Esophagus (tissue), 2 donors: Measurements from ENCODE around the gene ABCC1. TPM values are rescaled to one million over a fixed set of nuclear protein-coding genes. Genes with fewer than 3 reads are reported as not detected.
"Not testable (repeated sequence)": the region's sequence is repeated elsewhere in the genome, so short reads cannot be mapped to it uniquely, and the experiment has no call there.

Experiments
- H3K27ac ChIP-seq, 2 donors: one replicate each; pipeline ENCODE4 v1.5.1; 2013; ENCODE audit warnings: low read depth in 2 of 2, mild to moderate bottlenecking in 2 of 2, inconsistent platforms in 1 of 2, low read length in 1 of 2, moderate library complexity in 1 of 2
- H3K27me3 ChIP-seq, 2 donors: one replicate each; pipeline ENCODE4 v1.6.1; 2013; ENCODE audit warnings: low read length in 2 of 2, control low read depth in 1 of 2, mild to moderate bottlenecking in 1 of 2; ENCODE audit not compliant: insufficient read depth in 2 of 2, control insufficient read depth in 1 of 2
- H3K36me3 ChIP-seq, 2 donors: one replicate each; pipeline ENCODE4 v1.6.1; 2013; ENCODE audit warnings: low read length in 1 of 2; ENCODE audit not compliant: control insufficient read depth in 2 of 2, insufficient read depth in 2 of 2
- H3K4me1 ChIP-seq, 2 donors: one replicate each; pipeline ENCODE4 v1.6.1; 2013; ENCODE audit warnings: low read length in 1 of 2; ENCODE audit not compliant: control insufficient read depth in 2 of 2, insufficient read depth in 2 of 2
- H3K4me3 ChIP-seq, 2 donors: one replicate each; pipeline ENCODE4 v1.5.1; 2013; ENCODE audit warnings: low read length in 2 of 2, mild to moderate bottlenecking in 2 of 2, low read depth in 1 of 2, moderate library complexity in 1 of 2
- H3K9me3 ChIP-seq, 2 donors: one replicate each; pipeline ENCODE4 v1.6.1; 2013; ENCODE audit warnings: mild to moderate bottlenecking in 2 of 2, low read depth in 1 of 2, low read length in 1 of 2, moderate library complexity in 1 of 2; ENCODE audit not compliant: control insufficient read depth in 2 of 2, insufficient read depth in 1 of 2
- WGBS, 2 donors: extraction: QIAGEN DNeasy Blood & Tissue Kit; methylation state at CpG; one replicate each; pipeline ENCODE4 v1.1.7; 2013; 5-methylcytosine and 5-hydroxymethylcytosine counted together
- polyA plus RNA-seq, 2 donors: library from polyadenylated mRNA; stranded (reverse); fragments of 200-250 nt; gene quantifications; one replicate each; pipeline ENCODE4 v1.2.3, GENCODE V29; 2013
- donor health status: healthy with polysubstance abuse.
- donor health status: Bipolar disorder and iron deficiency.

The ABCC1 gene
- polyA plus RNA-seq, 2 donors: 14.8 to 21.8 TPM

DNA sequence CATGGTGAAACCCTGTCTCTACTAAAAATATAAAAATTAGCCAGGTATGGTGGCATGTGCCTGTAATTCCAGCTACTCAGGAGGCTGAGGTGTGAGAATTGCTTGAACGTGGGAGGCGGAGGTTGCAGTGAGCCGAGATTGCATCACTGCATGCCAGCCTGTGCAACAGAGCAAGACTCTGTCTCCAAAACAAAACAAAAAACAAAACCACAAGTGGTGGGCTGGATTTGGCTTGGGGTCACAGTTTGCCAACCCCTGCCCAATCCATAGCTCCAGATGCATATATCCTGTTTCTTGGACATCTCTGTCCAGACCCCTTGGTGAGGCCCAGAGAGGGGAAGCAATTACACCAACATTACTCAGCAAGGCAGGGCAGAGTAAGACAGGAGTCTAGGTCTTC is 232.3 kb downstream of the ABCC1 start:
- H3K4me3 ChIP-seq, H3K4me1 ChIP-seq, H3K36me3 ChIP-seq, H3K27me3 ChIP-seq, H3K9me3 ChIP-seq, H3K27ac ChIP-seq: not testable (repeated sequence)
- WGBS, 2 donors: 80 to 81% methylated on average over 3 of the region's 3 CpGs

DNA sequence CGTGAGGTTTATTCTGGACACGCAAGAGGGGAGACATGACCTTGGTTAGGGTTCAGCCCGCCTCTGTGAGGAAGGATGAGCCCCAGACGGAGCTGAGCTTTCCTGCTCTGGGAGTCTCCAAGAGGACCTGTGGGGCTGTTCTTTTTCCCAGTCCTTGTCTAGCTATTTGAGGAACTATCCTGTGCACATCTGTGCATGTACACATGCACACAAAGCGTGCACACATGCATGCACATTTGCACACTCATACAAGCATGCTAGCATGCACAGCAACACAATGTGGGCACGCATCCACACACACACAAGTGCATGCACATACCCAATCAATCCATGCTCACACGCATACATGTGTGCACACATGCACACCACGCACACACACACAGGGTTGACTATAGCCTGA is 233.5 kb downstream of the ABCC1 start:
- no peaks in the 10 kb centered on the region for H3K27me3 ChIP-seq
- no peaks in the 10 kb centered on the region for H3K4me1 ChIP-seq
- no peak overlapping the region for H3K27ac ChIP-seq
- no peaks in the 10 kb centered on the region for H3K9me3 ChIP-seq
- WGBS, 2 donors: 78 to 79% methylated on average over 8 of the region's 8 CpGs
- H3K36me3 ChIP-seq: no peaks in the 10 kb centered on the region
- no peak overlapping the region for H3K4me3 ChIP-seq

DNA sequence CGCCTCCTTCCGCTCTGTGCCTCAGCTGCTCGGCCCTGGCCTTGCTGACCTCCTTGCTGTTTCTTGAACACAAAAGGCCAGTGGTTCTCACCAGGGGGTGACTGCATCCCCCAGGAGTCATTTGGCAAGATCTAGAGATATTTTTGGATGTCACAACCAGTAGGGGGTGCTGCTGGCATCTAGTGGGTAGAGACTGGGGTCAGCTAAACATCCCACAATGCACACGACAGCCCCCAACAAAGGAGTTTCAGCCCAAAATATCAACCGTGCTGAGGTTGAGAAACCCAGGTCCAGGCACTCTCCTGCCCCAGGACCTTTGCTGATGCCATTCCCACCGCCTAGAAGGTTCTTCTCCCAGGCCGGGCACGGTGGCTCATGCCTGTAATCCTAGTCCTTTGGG is 234.1 kb downstream of the ABCC1 start:
- no peaks in the 10 kb centered on the region for H3K4me1 ChIP-seq

DNA sequence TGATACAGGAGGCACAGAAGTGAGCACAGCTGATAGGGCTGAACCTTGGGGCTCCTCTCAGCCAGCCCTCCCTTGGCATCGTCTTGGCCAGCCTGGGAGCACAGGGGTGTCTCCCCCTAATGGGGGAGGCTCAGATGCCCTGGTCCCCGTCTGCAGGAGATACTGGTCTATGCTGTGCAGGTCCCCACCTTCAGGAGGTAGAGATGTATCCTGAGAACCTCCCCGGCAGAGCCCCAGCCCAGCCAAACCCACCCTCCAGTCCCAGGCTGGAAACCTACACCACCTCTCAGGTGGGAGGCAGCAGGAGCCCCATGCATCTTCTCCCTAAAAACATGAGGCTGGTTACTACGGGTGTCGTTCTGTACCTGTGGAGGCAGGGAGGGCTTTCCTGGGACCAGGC is 235.2 kb downstream of the ABCC1 start:
- H3K9me3 ChIP-seq: no peaks in the 10 kb centered on the region
- 76 to 86% methylated on average over 5 of the region's 5 CpGs for WGBS, 2 donors
- no peaks in the 10 kb centered on the region for H3K36me3 ChIP-seq
- no peak overlapping the region for H3K4me3 ChIP-seq
- no peaks in the 10 kb centered on the region for H3K27me3 ChIP-seq
- H3K27ac ChIP-seq: no peak overlapping the region
- H3K4me1 ChIP-seq: no peaks in the 10 kb centered on the region

More for the DNA sequence above, 234.1 kb downstream of the ABCC1 start:
- no peaks in the 10 kb centered on the region for H3K36me3 ChIP-seq
- WGBS, 2 donors: 79 to 88% methylated on average over 8 of the region's 8 CpGs
- H3K27me3 ChIP-seq: no peaks in the 10 kb centered on the region
- no peak overlapping the region for H3K4me3 ChIP-seq
- H3K27ac ChIP-seq: no peak overlapping the region
- no peaks in the 10 kb centered on the region for H3K9me3 ChIP-seq

DNA sequence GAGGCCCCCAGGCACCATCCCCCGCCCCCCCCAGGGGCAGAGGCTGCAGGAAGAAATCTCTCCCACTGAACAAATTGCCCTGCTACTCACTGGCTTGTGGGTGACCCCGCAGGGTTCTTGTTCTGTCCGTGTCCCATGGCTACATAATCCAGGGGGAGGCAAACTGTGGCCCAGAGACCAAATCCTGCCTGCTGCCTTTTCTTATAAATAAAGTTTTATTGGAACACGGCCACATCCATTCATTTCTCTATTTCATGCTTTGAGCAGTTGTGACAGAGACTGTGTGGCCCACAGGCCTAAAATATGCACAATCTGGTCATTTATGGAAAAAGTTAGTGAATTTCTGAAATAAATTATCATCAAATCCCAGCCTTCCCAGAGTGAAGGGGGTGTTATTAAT is 235.7 kb downstream of the ABCC1 start:
- WGBS, 2 donors: 77% methylated on average over 4 of the region's 4 CpGs

DNA sequence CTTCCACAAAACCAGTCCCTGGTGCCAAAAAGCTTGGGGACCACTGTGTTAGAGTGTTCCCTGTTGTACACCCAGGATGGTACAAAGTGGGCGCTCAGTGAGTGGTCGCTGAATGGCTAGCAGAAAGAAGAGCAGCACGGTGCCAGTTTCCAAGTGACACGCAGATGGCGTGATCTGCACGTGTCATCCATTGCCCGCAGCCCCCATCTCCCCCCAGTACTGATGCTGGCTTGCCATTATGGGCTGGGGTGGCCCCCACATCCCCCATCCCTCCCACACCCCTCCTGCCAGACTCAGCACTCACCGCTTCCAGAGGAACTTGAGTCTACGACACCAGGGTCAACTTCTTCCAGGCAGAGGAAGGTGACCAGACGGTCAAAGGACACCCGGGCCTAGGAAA is 237.4 kb downstream of the ABCC1 start:
- 93 to 95% methylated on average over 11 of the region's 11 CpGs for WGBS, 2 donors
- Histone ChIP-seq H3K36me3 (no peaks in the 10 kb centered on the region), H3K4me1 (no peaks in the 10 kb centered on the region), H3K27me3 (no peaks in the 10 kb centered on the region), H3K9me3 (no peaks in the 10 kb centered on the region), H3K4me3 (no peak overlapping the region), H3K27ac (no peak overlapping the region)

More for the DNA sequence above, 235.7 kb downstream of the ABCC1 start:
- H3K27ac ChIP-seq: no peak overlapping the region
- no peaks in the 10 kb centered on the region for H3K27me3 ChIP-seq
- no peaks in the 10 kb centered on the region for H3K36me3 ChIP-seq
- no peak overlapping the region for H3K4me3 ChIP-seq
- H3K9me3 ChIP-seq: no peaks in the 10 kb centered on the region
- H3K4me1 ChIP-seq: no peaks in the 10 kb centered on the region

DNA sequence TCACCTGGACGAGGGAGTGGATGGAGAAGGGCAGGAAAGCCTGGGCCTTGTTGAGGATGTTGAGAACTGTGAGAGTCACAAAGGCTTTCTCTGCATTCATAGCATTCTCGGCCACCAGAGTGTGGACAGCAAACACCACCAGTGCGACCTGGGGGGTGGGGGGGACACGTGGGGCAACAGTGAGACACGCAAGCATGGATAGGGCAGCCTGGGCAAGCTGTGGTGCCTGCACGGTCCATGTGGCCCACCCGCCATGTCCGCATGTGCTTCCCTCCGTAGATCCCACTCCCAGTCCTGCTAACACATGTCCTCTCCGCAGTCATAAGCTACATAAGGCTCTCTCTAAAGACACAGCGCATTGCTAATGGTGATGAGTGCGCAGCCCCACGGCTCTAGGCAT is 239.4 kb downstream of the ABCC1 start:
- Histone ChIP-seq H3K4me1 (no peaks in the 10 kb centered on the region), H3K27me3 (no peaks in the 10 kb centered on the region), H3K4me3 (no peak overlapping the region), H3K9me3 (no peaks in the 10 kb centered on the region), H3K36me3 (no peaks in the 10 kb centered on the region), H3K27ac (no peak overlapping the region)
- WGBS, 2 donors: 84 to 85% methylated on average over 13 of the region's 13 CpGs

DNA sequence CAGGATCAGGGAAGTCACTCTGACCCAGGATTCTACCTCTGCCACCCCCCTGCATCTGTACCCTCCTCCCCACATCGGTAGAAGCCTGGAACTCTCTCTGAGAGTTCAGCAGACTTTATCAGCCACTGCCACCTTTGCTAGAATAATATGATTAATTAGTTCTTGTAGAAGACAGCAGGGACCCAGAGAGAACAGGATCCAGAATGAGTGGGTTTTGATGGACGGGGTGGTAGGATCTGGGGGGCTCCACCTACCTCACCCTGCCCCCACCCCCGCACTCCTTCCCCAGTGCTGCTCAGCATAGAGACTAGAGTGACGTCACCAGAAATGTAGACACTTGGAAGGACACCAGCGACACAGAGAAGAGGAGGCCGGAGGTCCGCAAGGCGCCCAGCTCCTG is 240.4 kb downstream of the ABCC1 start:
- Histone ChIP-seq H3K27me3 (no peaks in the 10 kb centered on the region), H3K4me1 (no peaks in the 10 kb centered on the region), H3K9me3 (no peaks in the 10 kb centered on the region), H3K36me3 (no peaks in the 10 kb centered on the region), H3K4me3 (no peak overlapping the region), H3K27ac (no peak overlapping the region)
- 74 to 80% methylated on average over 6 to 8 of the region's 8 CpGs for WGBS, 2 donors

DNA sequence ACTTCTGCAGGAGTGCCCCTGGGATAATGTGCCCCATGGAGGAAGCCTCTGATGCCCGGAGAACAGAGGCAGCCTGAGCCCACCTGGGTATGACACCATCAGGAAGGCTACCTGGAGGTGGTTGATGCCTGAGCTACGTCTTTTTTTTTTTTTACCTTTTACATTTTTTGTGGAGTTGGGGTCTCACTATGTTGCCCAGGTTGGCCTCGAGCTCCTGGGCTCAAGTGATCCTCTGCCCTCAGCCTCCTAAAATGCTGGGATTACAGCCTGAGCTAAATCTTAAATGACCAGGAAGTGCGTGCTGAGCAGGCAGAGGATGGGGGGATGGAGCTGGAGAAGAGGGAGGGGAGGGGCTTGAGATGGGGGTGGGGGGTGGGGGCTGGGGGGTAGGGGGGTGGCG is 241.1 kb downstream of the ABCC1 start:
- H3K4me3 ChIP-seq: no peak overlapping the region
- no peaks in the 10 kb centered on the region for H3K4me1 ChIP-seq
- no peak overlapping the region for H3K27ac ChIP-seq
- H3K36me3 ChIP-seq: no peaks in the 10 kb centered on the region
- H3K9me3 ChIP-seq: no peaks in the 10 kb centered on the region
- no peaks in the 10 kb centered on the region for H3K27me3 ChIP-seq
- 78 to 85% methylated on average over 5 of the region's 5 CpGs for WGBS, 2 donors

DNA sequence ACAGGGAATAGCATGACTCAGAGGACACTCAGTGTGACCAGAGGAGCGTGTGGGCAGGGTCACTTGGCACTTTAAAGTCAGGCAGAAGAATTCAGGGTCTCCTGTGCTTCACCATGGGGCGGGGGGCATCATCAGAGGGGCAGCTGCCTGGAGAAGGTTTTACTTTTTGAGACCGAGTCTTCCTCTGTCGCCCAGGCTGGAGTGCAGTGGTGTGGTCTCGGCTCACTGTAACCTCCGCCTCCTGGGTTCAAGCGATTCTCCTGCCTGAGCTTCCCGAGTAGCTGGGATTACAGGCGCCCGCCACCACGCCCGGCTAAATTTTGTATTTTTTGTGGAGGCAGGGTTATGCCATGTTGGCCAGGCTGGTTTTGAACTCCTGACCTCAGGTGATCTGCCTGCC is 241.6 kb downstream of the ABCC1 start:
- 91 to 95% methylated on average over 12 of the region's 12 CpGs for WGBS, 2 donors
- not testable (repeated sequence) for H3K36me3 ChIP-seq, H3K27me3 ChIP-seq, H3K9me3 ChIP-seq, H3K27ac ChIP-seq, H3K4me3 ChIP-seq, H3K4me1 ChIP-seq
